OCI-LY7 (cell line): ENCODE results near the gene UBAP1L.

Source experiments
- CTCF ChIP-seq: fragments of 200-600 bp; sonication (generic); conservative IDR thresholded peaks from 2 replicates; pipeline ENCODE4 v1.5.1; 2014; ENCODE audit warnings: mild to moderate bottlenecking, antibody characterized with exemption, low read length, moderate library complexity, mixed read lengths
- EZH2phosphoT487 ChIP-seq: fragments of 200-600 bp; sonication (generic); IDR thresholded peaks from 2 replicates; pipeline ENCODE4 v1.6.1; 2018; ENCODE audit warnings: low read depth, borderline replicate concordance, mild to moderate bottlenecking, mixed run types, antibody characterized with exemption, low read length, moderate library complexity, mixed read lengths

- TF ChIP-seq CTCF (no peak), EZH2phosphoT487 (no peak)
Observed at GRCh38 chr15:65115542-65115941, 542 bp upstream of the UBAP1L start.
